Ramos (cell line): ENCODE measurements around the gene TXNDC2.

Experiments used
- in situ Hi-C: fragments of 300-500 bp; cut with MboI; formaldehyde crosslinking; loops from one replicate; pipeline ENCODE4 v1.14.3; 2022; ENCODE audit warnings: low sequenced_read_pairs; ENCODE audit not compliant: unreplicated experiment

Gene TXNDC2

GRCh38 chr18:9926977-9927376 lies 41.2 kb downstream of the TXNDC2 start:
- in situ Hi-C loops = no loop called here

GRCh38 chr18:9927392-9928063 lies 41.8 kb downstream of the TXNDC2 start:
- in situ Hi-C loops = no loop called here

- in situ Hi-C loops = no loop called here
These were observed 43.0 kb downstream of the TXNDC2 start for GRCh38 chr18:9928646-9929259.

- in situ Hi-C loops = no loop called here
These were observed 44.6 kb downstream of the TXNDC2 start for GRCh38 chr18:9930299-9930884.

DNA sequence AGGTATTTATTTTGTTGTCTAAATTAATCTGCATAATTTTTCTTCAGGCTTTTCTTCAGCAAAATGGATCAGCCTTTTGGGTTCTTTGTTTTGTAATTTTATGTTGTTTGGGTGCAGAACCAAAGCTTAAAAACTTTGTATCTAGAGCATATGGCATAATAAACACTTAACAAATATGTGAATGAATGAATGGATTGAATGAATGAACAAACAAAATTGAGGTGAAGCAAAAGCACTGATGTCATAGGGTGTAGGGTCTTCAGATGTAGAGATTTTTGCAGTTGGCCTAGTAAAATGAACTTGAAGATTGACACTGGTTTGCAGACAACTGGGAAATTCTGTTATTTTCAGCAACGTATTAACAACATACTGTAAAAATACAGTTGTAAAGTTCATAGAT lies 45.4 kb downstream of the TXNDC2 start:
- in situ Hi-C loops = no loop called here

- in situ Hi-C loops = no loop called here
These were observed 45.9 kb downstream of the TXNDC2 start for GRCh38 chr18:9931678-9932077.

GRCh38 chr18:9933865-9934264 lies 48.1 kb downstream of the TXNDC2 start:
- in situ Hi-C loops = no loop called here

GRCh38 chr18:9934274-9934673 lies 48.5 kb downstream of the TXNDC2 start:
- in situ Hi-C loops = no loop called here
